GM12878 (cell line): ENCODE data around the gene PIPOX. TPM values are rescaled to one million over a fixed set of nuclear protein-coding genes. Genes with fewer than 3 reads are reported as not detected.

ENCODE experiments used
- ATAC-seq: fragments of 200-7000 bp; cut with Tn5 transposase; 3 replicates; pipeline ENCODE4 v1.9.1; 2020; ENCODE audit warnings: mild to moderate bottlenecking, moderate library complexity
- BruUV-seq: library from RNA; stranded (reverse); fragments of 400-500 nt; replicated peaks from 2 replicates; lab custom pipeline; 2021; lab: Mats Ljungman, UMichigan
- CTCF ChIA-PET: fragments of 300-600 bp; sonication (Branson Sonifier 250); formaldehyde crosslinking; extraction: SDS; loops from one replicate; lab custom pipeline; 2021; ENCODE audit warnings: inconsistent platforms; lab: Yijun Ruan, JAX
- POLR2A ChIA-PET: fragments of 350-600 bp; formaldehyde crosslinking; extraction: SDS; loops from one replicate; lab custom pipeline; 2021; ENCODE audit warnings: inconsistent platforms; lab: Charles Lee
- RAD21 ChIA-PET: fragments of 300-600 bp; sonication (Branson Sonifier 250); formaldehyde crosslinking; loops from one replicate; lab custom pipeline; 2023; ENCODE audit warnings: antibody characterized with exemption; ENCODE audit not compliant: unreplicated experiment; lab: Charles Lee
- SMC1A ChIA-PET: fragments of 300-600 bp; sonication (Branson Sonifier 250); formaldehyde crosslinking; loops from one replicate; lab custom pipeline; 2023; ENCODE audit not compliant: unreplicated experiment, uncharacterized antibody; lab: Charles Lee
- DNase-seq: peaks from one replicate; pipeline ENCODE4 v3.0.0-alpha.2; 2011; ENCODE audit warnings: low read depth, low spot score
- FAIRE-seq: peaks from 3 replicates; lab custom pipeline; 2011; peaks lifted over from hg19 to GRCh38; lab: Jason Lieb, UNC
- H2AFZ ChIP-seq: 2 replicates; pipeline ENCODE4 v1.6.0; 2011; ENCODE audit warnings: low read depth, low read length, control low read depth; ENCODE audit not compliant: control insufficient read depth
- H3K27ac ChIP-seq: 2 replicates; pipeline ENCODE4 v1.5.1; 2011; ENCODE audit warnings: control low read depth; ENCODE audit not compliant: control insufficient read depth, insufficient read depth
- H3K27me3 ChIP-seq, 2 experiments: replicated peaks in 1 of 2; 2 replicates each; pipeline versions ENCODE4 v1.6.0 to v1.6.1; 2011; ENCODE audit warnings: low read length in 1 of 2; ENCODE audit not compliant: control insufficient read depth in 2 of 2, insufficient read depth in 2 of 2
- H3K36me3 ChIP-seq, 2 experiments: 2 replicates each; pipeline ENCODE4 v1.5.1; 2011; ENCODE audit warnings: low read length in 1 of 2; ENCODE audit not compliant: control insufficient read depth in 2 of 2, insufficient read depth in 2 of 2
- H3K4me1 ChIP-seq: 2 replicates; pipeline ENCODE4 v1.6.1; 2011; ENCODE audit warnings: mild to moderate bottlenecking, low read length, moderate library complexity, mixed read lengths; ENCODE audit not compliant: control insufficient read depth, insufficient read depth
- H3K4me2 ChIP-seq: 2 replicates; pipeline ENCODE4 v1.6.0; 2011; ENCODE audit warnings: control low read depth; ENCODE audit not compliant: control insufficient read depth, insufficient read depth
- H3K4me3 ChIP-seq: fragments of 200-600 bp; sonication (generic); 2 replicates; pipeline ENCODE4 v1.5.1; 2016
- H3K79me2 ChIP-seq: 2 replicates; pipeline ENCODE4 v1.6.0; 2011; ENCODE audit warnings: low read length; ENCODE audit not compliant: control insufficient read depth, insufficient read depth
- H3K9ac ChIP-seq: 2 replicates; pipeline ENCODE4 v1.8.0; 2011; ENCODE audit warnings: low read length, control low read depth, mixed read lengths; ENCODE audit not compliant: control insufficient read depth, insufficient read depth
- H3K9me3 ChIP-seq: replicated peaks from 3 replicates; pipeline ENCODE4 v1.5.1; 2011; ENCODE audit warnings: mild to moderate bottlenecking, low read length; ENCODE audit not compliant: control insufficient read depth, insufficient read depth
- H4K20me1 ChIP-seq: 2 replicates; pipeline ENCODE4 v1.6.0; 2011; ENCODE audit not compliant: control insufficient read depth, insufficient read depth
- BHLHE40 ChIP-seq, 2 experiments: fragments of 450-650 bp in 1 of 2; IDR thresholded peaks; 2 replicates each; pipeline ENCODE4 v1.6.1; 2011 to 2017; ENCODE audit warnings: low read depth in 2 of 2, borderline replicate concordance in 1 of 2, improper control_type of control experiment in 1 of 2, low read length in 1 of 2, mild to moderate bottlenecking in 1 of 2
- EP300 ChIP-seq, 2 experiments: fragments of 150-350 bp in 1 of 2; IDR thresholded peaks; 2 replicates each; pipeline ENCODE4 v1.6.1; 2011 to 2012; ENCODE audit warnings: low read depth in 2 of 2, low read length in 2 of 2, borderline replicate concordance in 1 of 2, improper control_type of control experiment in 1 of 2, inconsistent platforms in 1 of 2; ENCODE audit not compliant: control insufficient read depth in 1 of 2
- IKZF2 ChIP-seq, 2 experiments: fragments of 450-650 bp; IDR thresholded peaks; 2 replicates each; pipeline ENCODE4 v1.6.1; 2017; ENCODE audit warnings: mild to moderate bottlenecking in 2 of 2, moderate library complexity in 2 of 2
- NFXL1 ChIP-seq: fragments of 450-650 bp; IDR thresholded peaks from 2 replicates; pipeline ENCODE4 v1.6.1; 2017; ENCODE audit warnings: antibody characterized with exemption, mild to moderate bottlenecking, borderline replicate concordance
- RAD51 ChIP-seq: fragments of 450-650 bp; IDR thresholded peaks from 2 replicates; pipeline ENCODE4 v1.6.1; 2016; ENCODE audit warnings: moderate library complexity, mild to moderate bottlenecking, inconsistent platforms
- SREBF1 ChIP-seq: IDR thresholded peaks from 2 replicates; pipeline ENCODE4 v1.6.1; 2012; ENCODE audit warnings: mild to moderate bottlenecking, low read length
- TBL1XR1 ChIP-seq: IDR thresholded peaks from 2 replicates; pipeline ENCODE4 v1.6.1; 2012; ENCODE audit warnings: low read depth, low read length, improper control_type of control experiment
- TCF7 ChIP-seq: IDR thresholded peaks from 2 replicates; pipeline ENCODE4 v1.6.1; 2014; ENCODE audit warnings: antibody characterized with exemption, borderline replicate concordance
- WRNIP1 ChIP-seq: IDR thresholded peaks from 2 replicates; pipeline ENCODE4 v1.6.1; 2011; ENCODE audit warnings: low read depth, low read length, improper control_type of control experiment, borderline replicate concordance
- ZZZ3 ChIP-seq: IDR thresholded peaks from 2 replicates; pipeline ENCODE4 v1.6.1; 2011; ENCODE audit warnings: low read depth; ENCODE audit not compliant: control insufficient read depth, insufficient read length
- WGBS: methylation state at CpG from one replicate; pipeline ENCODE4 v1.1.6; 2016; ENCODE audit warnings: low lambda C conversion rate; ENCODE audit not compliant: insufficient replicate concordance, insufficient coverage; ENCODE audit errors: missing lambda C conversion rate; 5-methylcytosine and 5-hydroxymethylcytosine counted together
- in situ Hi-C: fragments of 300-500 bp; cut with MboI; formaldehyde crosslinking; loops from 9 replicates; pipeline ENCODE4 v1.14.3; 2018; ENCODE audit warnings: mixed read lengths
- intact Hi-C: fragments of 100-400 bp; cut with micrococcal nuclease; formaldehyde crosslinking; loops from one replicate; pipeline ENCODE4 v1.14.2; 2022; ENCODE audit not compliant: unreplicated experiment
- polyA plus RNA-seq, 11 experiments: library from polyadenylated mRNA; depleted of rRNA in 4 of 11; unstranded in 6 of 11; stranded (reverse) in 5 of 11; fragments of >200 nt; fragmentation: Nextera tagmentation in 4 of 11; fragmentation: Illumina TruSeq in 1 of 11; extraction: Ambion mirVana in 4 of 11; extraction: Trizol in 1 of 11; gene quantifications; 1 replicate in 1 of 11; 2 replicates in 10 of 11; pipeline versions ENCODE4 v1.2.1 to v1.2.3, GENCODE V29; 2011 to 2016; ENCODE audit warnings: inconsistent platforms in 2 of 11, missing spikeins in 2 of 11, low read depth in 1 of 11
- total RNA-seq, 4 experiments: library from RNA; depleted of rRNA in 3 of 4; stranded (reverse); fragments of >200 nt in 3 of 4; fragmentation: Illumina TruSeq in 1 of 4; extraction: Trizol in 1 of 4; gene quantifications; 2 replicates each; pipeline versions ENCODE4 v1.2.1 to v1.2.3, GENCODE V29; 2013 to 2021
- TF ChIP-seq, protein P1 (sequence below): fragments of 450-650 bp; IDR thresholded peaks from 2 replicates; pipeline ENCODE4 v1.6.1; 2014; ENCODE audit warnings: mild to moderate bottlenecking
- TF ChIP-seq, protein P2 (sequence below): fragments of 450-650 bp; IDR thresholded peaks from 2 replicates; pipeline ENCODE4 v1.6.1; 2017; ENCODE audit warnings: mild to moderate bottlenecking, moderate library complexity

PIPOX gene
- total and polyA plus RNA-seq, 10 of the 15 experiments (the other 5 are each of a cell fraction or from before 2014, with no cell fraction given), result 0.22 to 1.4 (median 0.56) TPM; not detected in 1

DNA sequence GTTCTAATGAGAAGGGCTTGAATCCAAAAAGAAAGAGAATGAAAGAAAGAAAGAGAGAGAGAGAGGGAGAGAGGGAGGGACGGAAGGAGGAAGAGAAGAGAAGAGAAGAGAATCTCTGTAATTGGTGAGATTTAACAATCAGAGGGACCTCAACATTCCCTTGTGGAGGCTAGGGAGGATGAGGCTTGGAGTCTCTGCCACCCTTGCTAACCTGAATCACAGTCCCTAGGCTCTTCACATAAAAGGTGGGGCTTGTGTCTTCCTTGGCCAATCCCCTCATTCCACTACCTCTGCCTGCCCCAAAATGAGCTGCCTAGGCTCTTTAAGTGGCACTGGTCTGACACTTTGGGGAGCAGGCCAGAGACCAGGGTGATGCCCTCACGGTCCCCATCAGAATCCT is 30.1 kb downstream of the PIPOX start:
- no peaks in the 10 kb centered on the region; a peak in 1 of 4 replicates for H3K36me3 ChIP-seq
- H3K4me3 ChIP-seq, result no peak overlapping the region
- SMC1A ChIA-PET, result interaction anchor here (1.2 kb wide), 1 partner anchor 67 kb away, joined by 4 read pairs; the partner anchor contains the start of gene SEZ6
- H3K27me3 ChIP-seq, result no peaks in the 10 kb centered on the region
- H3K9me3 ChIP-seq, result no peaks in the 10 kb centered on the region
- no peak overlapping the region for H2AFZ ChIP-seq
- H3K4me2 ChIP-seq, result no peak overlapping the region
- no peak overlapping the region for H3K9ac ChIP-seq
- no peaks in the 10 kb centered on the region for H3K79me2 ChIP-seq
- in situ Hi-C loops (no loop called here), intact Hi-C loops (no loop called here)
- no peak overlapping the region for H3K27ac ChIP-seq
- H4K20me1 ChIP-seq, result no peaks in the 10 kb centered on the region
- FAIRE-seq, result no peak
- no TSS peak for BruUV-seq
- CTCF ChIA-PET, result no interaction called here
- 78% methylated on average over 2 of the region's 2 CpGs for WGBS
- ATAC-seq, result no peak
- no peak for TF ChIP-seq TBL1XR1
- TF ChIP-seq NFXL1, result no peak
- TF ChIP-seq, protein P1, sequence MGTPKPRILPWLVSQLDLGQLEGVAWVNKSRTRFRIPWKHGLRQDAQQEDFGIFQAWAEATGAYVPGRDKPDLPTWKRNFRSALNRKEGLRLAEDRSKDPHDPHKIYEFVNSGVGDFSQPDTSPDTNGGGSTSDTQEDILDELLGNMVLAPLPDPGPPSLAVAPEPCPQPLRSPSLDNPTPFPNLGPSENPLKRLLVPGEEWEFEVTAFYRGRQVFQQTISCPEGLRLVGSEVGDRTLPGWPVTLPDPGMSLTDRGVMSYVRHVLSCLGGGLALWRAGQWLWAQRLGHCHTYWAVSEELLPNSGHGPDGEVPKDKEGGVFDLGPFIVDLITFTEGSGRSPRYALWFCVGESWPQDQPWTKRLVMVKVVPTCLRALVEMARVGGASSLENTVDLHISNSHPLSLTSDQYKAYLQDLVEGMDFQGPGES, result no peak
- POLR2A ChIA-PET, result no interaction called here
- no peak for DNase-seq
- RAD21 ChIA-PET, result no interaction called here
- H3K4me1 ChIP-seq, result no peaks in the 10 kb centered on the region

DNA sequence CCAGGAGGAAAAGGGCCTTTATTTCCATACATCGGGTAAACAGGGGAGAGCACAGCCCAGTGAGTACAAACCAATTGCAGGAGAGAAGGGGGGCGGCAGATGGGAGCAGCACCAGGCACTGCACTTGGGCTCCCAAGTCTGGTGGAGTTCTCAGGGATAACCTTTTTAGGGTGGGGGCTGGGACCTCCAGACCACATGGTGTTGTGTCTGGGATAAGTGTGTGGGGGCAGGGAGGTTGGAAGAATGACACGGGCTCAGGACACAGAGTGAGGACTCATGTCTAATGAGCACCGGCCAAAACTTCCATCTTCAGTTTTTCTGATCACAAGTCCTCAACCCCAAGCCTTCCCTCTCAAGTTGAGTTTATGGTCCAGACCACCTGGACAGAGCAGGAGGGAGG is 30.6 kb downstream of the PIPOX start:
- ATAC-seq (no peak), FAIRE-seq (no peak), DNase-seq (no peak)
- ChIA-PET POLR2A (no interaction called here), SMC1A (interaction anchor here (1.2 kb wide), 1 partner anchor 67 kb away, joined by 4 read pairs; the partner anchor contains the start of gene SEZ6), CTCF (no interaction called here), RAD21 (no interaction called here)
- in situ Hi-C loops, result no loop called here
- WGBS, result 91% methylated on average over 4 of the region's 4 CpGs
- no TSS peak for BruUV-seq
- Histone ChIP-seq H3K27ac (no peak overlapping the region), H3K27me3 (no peaks in the 10 kb centered on the region), H4K20me1 (no peaks in the 10 kb centered on the region), H3K9ac (no peak overlapping the region), H3K9me3 (no peaks in the 10 kb centered on the region), H3K4me1 (no peaks in the 10 kb centered on the region), H3K36me3 (no peaks in the 10 kb centered on the region; a peak in 2 of 4 replicates), H2AFZ (no peak overlapping the region), H3K79me2 (no peaks in the 10 kb centered on the region), H3K4me2 (no peak overlapping the region), H3K4me3 (no peak overlapping the region)
- intact Hi-C loops, result no loop called here
- no peak for TF ChIP-seq IKZF2 (IDR thresholded peaks at IDR 0.05)
- no peak for TF ChIP-seq SREBF1
- no peak for TF ChIP-seq WRNIP1
- no peak for TF ChIP-seq ZZZ3
- TF ChIP-seq BHLHE40 (IDR thresholded peaks at IDR 0.05; ENCODE audit: borderline replicate concordance in 1 of 2, low read depth in 2 of 2, low read length in 1 of 2), result no peak
- no peak for TF ChIP-seq EP300 (IDR thresholded peaks at IDR 0.05; ENCODE audit: borderline replicate concordance in 1 of 2, control insufficient read depth in 1 of 2, low read depth in 2 of 2, low read length in 2 of 2)
- TF ChIP-seq, protein P2, sequence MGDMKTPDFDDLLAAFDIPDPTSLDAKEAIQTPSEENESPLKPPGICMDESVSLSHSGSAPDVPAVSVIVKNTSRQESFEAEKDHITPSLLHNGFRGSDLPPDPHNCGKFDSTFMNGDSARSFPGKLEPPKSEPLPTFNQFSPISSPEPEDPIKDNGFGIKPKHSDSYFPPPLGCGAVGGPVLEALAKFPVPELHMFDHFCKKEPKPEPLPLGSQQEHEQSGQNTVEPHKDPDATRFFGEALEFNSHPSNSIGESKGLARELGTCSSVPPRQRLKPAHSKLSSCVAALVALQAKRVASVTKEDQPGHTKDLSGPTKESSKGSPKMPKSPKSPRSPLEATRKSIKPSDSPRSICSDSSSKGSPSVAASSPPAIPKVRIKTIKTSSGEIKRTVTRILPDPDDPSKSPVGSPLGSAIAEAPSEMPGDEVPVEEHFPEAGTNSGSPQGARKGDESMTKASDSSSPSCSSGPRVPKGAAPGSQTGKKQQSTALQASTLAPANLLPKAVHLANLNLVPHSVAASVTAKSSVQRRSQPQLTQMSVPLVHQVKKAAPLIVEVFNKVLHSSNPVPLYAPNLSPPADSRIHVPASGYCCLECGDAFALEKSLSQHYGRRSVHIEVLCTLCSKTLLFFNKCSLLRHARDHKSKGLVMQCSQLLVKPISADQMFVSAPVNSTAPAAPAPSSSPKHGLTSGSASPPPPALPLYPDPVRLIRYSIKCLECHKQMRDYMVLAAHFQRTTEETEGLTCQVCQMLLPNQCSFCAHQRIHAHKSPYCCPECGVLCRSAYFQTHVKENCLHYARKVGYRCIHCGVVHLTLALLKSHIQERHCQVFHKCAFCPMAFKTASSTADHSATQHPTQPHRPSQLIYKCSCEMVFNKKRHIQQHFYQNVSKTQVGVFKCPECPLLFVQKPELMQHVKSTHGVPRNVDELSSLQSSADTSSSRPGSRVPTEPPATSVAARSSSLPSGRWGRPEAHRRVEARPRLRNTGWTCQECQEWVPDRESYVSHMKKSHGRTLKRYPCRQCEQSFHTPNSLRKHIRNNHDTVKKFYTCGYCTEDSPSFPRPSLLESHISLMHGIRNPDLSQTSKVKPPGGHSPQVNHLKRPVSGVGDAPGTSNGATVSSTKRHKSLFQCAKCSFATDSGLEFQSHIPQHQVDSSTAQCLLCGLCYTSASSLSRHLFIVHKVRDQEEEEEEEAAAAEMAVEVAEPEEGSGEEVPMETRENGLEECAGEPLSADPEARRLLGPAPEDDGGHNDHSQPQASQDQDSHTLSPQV, result no peak
- TF ChIP-seq TCF7, result no peak
- TF ChIP-seq RAD51, result no peak
